HTR-8/SVneo (cell line): Measurements from ENCODE around the gene TNIK.
"Not testable (repeated sequence)": the region's sequence is repeated elsewhere in the genome, so short reads cannot be mapped to it uniquely, and the experiment has no call there.

ENCODE experiments used
- DNase-seq: peaks from one replicate; pipeline ENCODE4 v3.0.0; 2011; ENCODE audit warnings: low spot score, mixed read lengths; ENCODE audit not compliant: insufficient read length
- FAIRE-seq: peaks from 2 replicates; lab custom pipeline; 2011; peaks lifted over from hg19 to GRCh38; lab: Jason Lieb, UNC

Gene TNIK

GRCh38 chr3:171297951-171298350 is 162.3 kb downstream of the TNIK start:
- DNase-seq (no peak), FAIRE-seq (no peak)

GRCh38 chr3:171297207-171297606 is 163.0 kb downstream of the TNIK start:
- DNase-seq (no peak), FAIRE-seq (no peak)

GRCh38 chr3:171295484-171296373 is 164.5 kb downstream of the TNIK start:
- DNase-seq (no peak), FAIRE-seq (no peak)

GRCh38 chr3:171293142-171293782 is 166.9 kb downstream of the TNIK start:
- no peak for DNase-seq
- no peak for FAIRE-seq

- FAIRE-seq, result no peak
These were observed 169.5 kb downstream of the TNIK start for GRCh38 chr3:171290680-171291079.

GRCh38 chr3:171289291-171289690 is 170.9 kb downstream of the TNIK start:
- DNase-seq (no peak), FAIRE-seq (no peak)

More at GRCh38 chr3:171290680-171291079, 169.5 kb downstream of the TNIK start:
- no peak for DNase-seq

- not testable (repeated sequence) for FAIRE-seq, DNase-seq
These were observed 172.4 kb downstream of the TNIK start for GRCh38 chr3:171287761-171288160.

GRCh38 chr3:171286580-171287249 is 173.5 kb downstream of the TNIK start:
- no peak for FAIRE-seq
- no peak for DNase-seq

GRCh38 chr3:171285287-171285686 is 174.9 kb downstream of the TNIK start:
- FAIRE-seq, result peak; percentile 4
- DNase-seq, result no peak

GRCh38 chr3:171284308-171285075 is 175.7 kb downstream of the TNIK start:
- FAIRE-seq (no peak), DNase-seq (peak; percentile 83)

- no peak for FAIRE-seq
These were observed 176.4 kb downstream of the TNIK start for GRCh38 chr3:171283848-171284222.

GRCh38 chr3:171283183-171283847 is 176.9 kb downstream of the TNIK start:
- FAIRE-seq (no peak), DNase-seq (no peak)

More at GRCh38 chr3:171283848-171284222, 176.4 kb downstream of the TNIK start:
- no peak for DNase-seq

- DNase-seq (no peak), FAIRE-seq (no peak)
These were observed 178.2 kb downstream of the TNIK start for GRCh38 chr3:171282041-171282440.

GRCh38 chr3:171281256-171281992 is 178.8 kb downstream of the TNIK start:
- DNase-seq, result no peak
- FAIRE-seq, result no peak

- FAIRE-seq, result no peak
- no peak for DNase-seq
These were observed 180.2 kb downstream of the TNIK start for GRCh38 chr3:171279972-171280371.

GRCh38 chr3:171278299-171278590 is 182.0 kb downstream of the TNIK start:
- FAIRE-seq (no peak), DNase-seq (no peak)

- FAIRE-seq (peak; percentile 4), DNase-seq (no peak)
These were observed 182.5 kb downstream of the TNIK start for GRCh38 chr3:171277456-171278298.

GRCh38 chr3:171276923-171277322 is 183.3 kb downstream of the TNIK start:
- no peak for FAIRE-seq
- DNase-seq, result no peak
